Central memory CD8-positive, alpha-beta T cell (primary cell): Measurements from ENCODE around the gene GNPDA2.

Experiments used
- ATAC-seq: fragments of 150-1000 bp; cut with Tn5 transposase; replicated peaks from 2 replicates; pipeline ENCODE4 v1.10.0; 2022; ENCODE audit warnings: mild to moderate bottlenecking, moderate FRiP score, moderate number of reproducible peaks; ENCODE audit not compliant: poor library complexity, severe bottlenecking; ENCODE audit errors: extremely low read depth
- DNase-seq, 2 donors: peaks; one replicate each; pipeline ENCODE4 v3.0.0; 2021; ENCODE audit warnings: low spot score in 2 of 2
- H3K27ac Mint-ChIP-seq: one replicate; pipeline ENCODE4 v1.8.0; 2022; ENCODE audit warnings: low read depth, mild to moderate bottlenecking, moderate library complexity, mixed read lengths
- H3K27me3 Mint-ChIP-seq: one replicate; pipeline ENCODE4 v1.8.0; 2022; ENCODE audit warnings: mixed read lengths
- H3K36me3 Mint-ChIP-seq: one replicate; pipeline ENCODE4 v1.8.0; 2022; ENCODE audit warnings: mild to moderate bottlenecking, moderate library complexity, mixed read lengths; ENCODE audit not compliant: insufficient read depth
- H3K4me1 Mint-ChIP-seq: one replicate; pipeline ENCODE4 v1.8.0; 2022; ENCODE audit warnings: mixed read lengths
- H3K4me3 Mint-ChIP-seq: one replicate; pipeline ENCODE4 v1.8.0; 2022; ENCODE audit warnings: mild to moderate bottlenecking, moderate library complexity, mixed read lengths
- H3K9me3 Mint-ChIP-seq: one replicate; pipeline ENCODE4 v1.8.0; 2022; ENCODE audit warnings: mixed read lengths

The GNPDA2 gene

DNA sequence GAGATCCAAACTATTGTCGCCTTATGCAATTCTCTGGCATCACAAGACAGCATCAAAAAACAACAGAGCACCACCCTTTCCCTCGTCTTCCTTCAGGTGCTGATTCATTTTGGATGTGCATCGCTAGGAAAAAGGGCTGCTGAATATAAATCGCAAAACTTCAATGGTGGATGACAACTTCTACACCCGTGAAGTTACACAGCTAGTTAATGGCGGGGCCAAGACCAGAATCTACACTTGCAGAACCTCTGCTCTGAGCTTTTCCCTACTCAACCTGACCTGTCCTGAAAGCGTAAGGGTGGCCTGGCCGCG, 674 bp downstream of the GNPDA2 start:
- Mint-ChIP-seq H3K4me1 (peaks cover 37% of the 10 kb centered on the region), H3K36me3 (peaks cover 11% of the 10 kb centered on the region), H3K9me3 (no peaks in the 10 kb centered on the region), H3K27me3 (no peaks in the 10 kb centered on the region), H3K27ac (peak overlapping the region; percentile 54), H3K4me3 (peak overlapping the region; percentile 81)
- no peak for DNase-seq
- ATAC-seq: peak; percentile 30

DNA sequence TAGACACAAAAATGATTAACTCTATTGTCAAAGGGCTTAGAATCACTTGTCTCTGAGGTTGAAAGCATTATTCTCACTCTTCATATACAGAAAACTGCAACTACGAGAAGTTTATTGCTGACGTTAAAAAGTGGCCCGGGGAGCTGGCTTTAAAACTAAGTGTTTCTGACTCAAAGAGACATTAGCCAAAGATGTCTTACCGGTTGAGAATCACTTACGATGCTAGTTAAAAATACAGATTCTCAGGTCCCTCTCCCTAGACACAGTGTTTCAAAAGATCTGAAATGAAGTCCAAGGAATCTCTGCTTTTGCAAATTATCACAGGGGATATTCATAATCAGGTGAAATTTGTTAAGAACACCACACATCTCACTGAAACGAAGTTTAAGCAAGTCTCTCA, 1.2 kb downstream of the GNPDA2 start:
- Mint-ChIP-seq H3K36me3 (peaks cover 11% of the 10 kb centered on the region), H3K9me3 (no peaks in the 10 kb centered on the region), H3K4me3 (peak overlapping the region; percentile 81), H3K27ac (peak overlapping the region; percentile 54), H3K27me3 (no peaks in the 10 kb centered on the region), H3K4me1 (peaks cover 42% of the 10 kb centered on the region)
- DNase-seq: no peak
- ATAC-seq: no peak

DNA sequence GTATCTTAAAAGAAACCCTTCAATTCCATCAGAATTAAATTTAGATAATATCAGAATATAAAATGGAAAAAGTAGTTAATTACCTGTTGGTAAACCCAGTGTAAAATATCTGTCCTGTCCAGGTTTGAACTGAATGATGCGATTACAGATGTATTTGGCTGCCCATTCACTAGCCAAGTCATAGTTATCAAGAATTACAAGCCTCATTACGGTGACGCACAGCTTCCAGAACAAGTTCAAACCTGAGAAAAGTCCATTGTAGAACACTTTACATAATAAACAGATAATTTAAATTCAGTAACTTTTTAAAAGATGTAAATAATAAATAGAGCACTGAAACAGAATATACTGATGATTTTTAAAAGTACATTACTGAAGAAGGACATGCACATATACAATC, 4.4 kb downstream of the GNPDA2 start:
- Mint-ChIP-seq H3K4me1 (peaks cover 47% of the 10 kb centered on the region), H3K4me3 (no peak overlapping the region), H3K27me3 (no peaks in the 10 kb centered on the region), H3K27ac (no peak overlapping the region), H3K36me3 (peaks cover 14% of the 10 kb centered on the region), H3K9me3 (no peaks in the 10 kb centered on the region)
- ATAC-seq (no peak), DNase-seq (no peak)

DNA sequence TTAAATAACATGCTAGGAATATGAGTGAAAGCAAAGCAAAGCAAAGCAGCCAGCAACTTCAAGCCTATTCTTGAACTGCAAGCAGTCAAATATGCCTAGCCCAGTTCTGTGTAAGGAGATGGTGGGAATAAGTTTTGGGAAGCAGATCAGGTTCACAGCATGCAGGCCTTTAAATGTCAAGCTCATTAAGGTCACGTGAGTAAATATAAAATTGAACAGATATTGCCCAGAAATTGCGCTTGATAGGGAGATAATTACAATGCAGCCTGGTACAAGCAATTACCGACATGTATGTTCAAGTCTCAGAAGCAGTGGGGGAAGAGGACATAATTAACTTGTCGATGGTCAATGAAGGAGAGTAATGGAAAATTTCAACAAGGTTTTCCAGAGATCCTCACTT, 6.0 kb downstream of the GNPDA2 start:
- Mint-ChIP-seq H3K27ac (no peak overlapping the region), H3K27me3 (no peaks in the 10 kb centered on the region), H3K9me3 (no peaks in the 10 kb centered on the region), H3K4me3 (no peak overlapping the region), H3K36me3 (peaks cover 3% of the 10 kb centered on the region), H3K4me1 (peaks cover 34% of the 10 kb centered on the region)
- ATAC-seq: no peak
- no peak for DNase-seq

DNA sequence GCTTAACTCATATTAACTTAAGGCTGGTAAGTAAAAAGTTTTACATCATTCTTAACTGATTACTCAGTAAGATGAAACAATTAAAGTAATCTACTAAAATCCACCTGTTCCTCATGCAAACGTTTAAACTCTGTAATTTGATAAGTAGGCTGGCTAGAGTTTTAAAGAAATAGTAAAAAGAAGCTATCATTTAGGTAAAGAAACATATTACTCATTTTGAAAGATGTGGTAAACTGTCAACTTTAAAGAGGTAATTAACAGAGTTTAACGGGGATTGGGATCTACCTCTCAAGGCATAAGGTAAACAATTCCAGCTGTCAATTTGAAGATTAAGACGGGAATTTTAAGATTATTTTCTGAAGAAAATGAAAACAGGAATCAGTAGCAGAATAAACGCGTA, 9.8 kb downstream of the GNPDA2 start:
- Mint-ChIP-seq H3K4me3 (no peak overlapping the region), H3K4me1 (peaks cover 25% of the 10 kb centered on the region), H3K9me3 (no peaks in the 10 kb centered on the region), H3K27ac (no peak overlapping the region), H3K27me3 (no peaks in the 10 kb centered on the region), H3K36me3 (peaks cover 7% of the 10 kb centered on the region)
- DNase-seq: no peak
- no peak for ATAC-seq

DNA sequence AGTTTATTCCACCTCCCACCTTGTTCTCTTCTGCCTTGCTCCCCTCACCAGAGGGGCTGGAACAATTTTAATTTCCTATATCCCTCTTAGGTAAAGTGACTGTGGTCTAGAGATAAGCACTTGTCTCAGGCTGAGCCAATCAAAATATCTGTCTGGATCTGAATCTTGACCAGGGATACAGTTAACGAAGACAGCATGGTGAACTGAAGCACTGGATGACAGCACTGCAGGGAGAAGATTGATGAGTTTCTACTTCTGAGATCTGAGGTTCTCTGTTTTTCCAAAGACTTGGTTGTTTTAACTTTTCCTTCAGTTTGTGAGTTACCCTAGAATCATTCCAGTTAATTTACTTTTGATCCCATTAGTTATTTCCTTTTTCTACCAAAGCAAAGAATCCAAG, 13.2 kb downstream of the GNPDA2 start:
- Mint-ChIP-seq H3K36me3 (peaks cover 3% of the 10 kb centered on the region), H3K4me3 (no peak overlapping the region), H3K27ac (no peak overlapping the region), H3K9me3 (no peaks in the 10 kb centered on the region), H3K27me3 (no peaks in the 10 kb centered on the region), H3K4me1 (peaks cover 8% of the 10 kb centered on the region)
- no peak for DNase-seq
- no peak for ATAC-seq

DNA sequence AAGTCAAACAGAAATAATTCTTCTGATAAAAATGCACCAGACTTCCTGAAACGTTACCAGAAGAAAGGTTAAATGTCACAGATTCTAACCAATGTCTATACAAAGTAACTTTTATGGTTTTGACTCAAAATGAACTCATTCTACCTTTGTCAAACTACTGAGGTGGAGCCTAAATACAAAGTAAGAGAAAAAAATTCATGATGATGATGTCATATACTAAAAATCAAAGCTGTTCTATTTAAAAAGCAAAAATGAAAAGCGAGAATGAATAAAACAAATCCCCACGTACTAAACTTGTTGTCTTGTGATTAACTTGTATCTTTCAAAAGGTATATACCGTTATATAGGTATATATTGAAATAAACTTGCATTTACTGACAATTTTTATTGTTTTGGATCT, 21.7 kb downstream of the GNPDA2 start:
- DNase-seq (no peak), ATAC-seq (no peak)
- H3K4me3 Mint-ChIP-seq: no peak overlapping the region
- peaks cover 17% of the 10 kb centered on the region for H3K36me3 Mint-ChIP-seq
- H3K27me3 Mint-ChIP-seq: no peaks in the 10 kb centered on the region
- peaks cover 6% of the 10 kb centered on the region for H3K4me1 Mint-ChIP-seq
- H3K27ac Mint-ChIP-seq: no peak overlapping the region
- H3K9me3 Mint-ChIP-seq: no peaks in the 10 kb centered on the region

DNA sequence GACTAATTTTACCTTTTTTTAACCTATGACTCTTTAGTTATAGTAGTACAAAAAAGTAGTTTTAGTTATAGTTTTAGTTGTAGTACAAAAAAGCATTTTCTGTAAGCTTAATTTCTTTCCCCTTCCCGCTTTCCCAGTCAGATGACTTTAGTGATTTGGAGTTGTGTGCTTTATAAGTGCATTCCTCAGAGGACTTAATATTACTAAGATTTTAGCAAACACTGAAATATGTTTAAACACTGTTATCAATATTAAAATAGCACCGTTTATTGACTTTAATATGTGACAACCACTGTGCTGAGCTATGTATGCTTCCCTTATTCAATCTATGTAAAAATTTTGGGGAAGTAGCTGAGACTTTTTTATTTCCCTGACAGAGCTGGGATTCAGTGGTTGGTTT, 25.3 kb downstream of the GNPDA2 start:
- no peak overlapping the region for H3K27ac Mint-ChIP-seq
- no peak for DNase-seq
- no peaks in the 10 kb centered on the region for H3K9me3 Mint-ChIP-seq

DNA sequence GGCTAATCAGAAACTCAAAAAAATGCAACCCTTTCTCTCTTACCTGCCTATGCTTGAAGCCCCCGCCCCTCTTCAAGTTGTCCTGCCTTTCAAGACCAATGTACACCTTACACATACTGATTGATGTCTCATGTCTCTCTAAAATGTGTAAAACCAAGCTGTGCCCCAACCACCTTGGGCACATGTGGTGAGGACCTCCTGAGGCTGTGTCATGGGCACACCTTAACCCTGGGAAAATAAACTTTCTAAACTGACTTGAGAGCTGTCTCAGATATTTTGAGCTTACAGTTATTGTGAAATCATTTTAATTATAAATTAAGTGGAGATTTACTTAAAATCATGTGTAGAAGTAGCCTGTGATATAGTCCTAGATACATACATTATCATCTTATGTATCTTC, 25.9 kb downstream of the GNPDA2 start:
- H3K4me1 Mint-ChIP-seq: peaks cover 6% of the 10 kb centered on the region
- peaks cover 41% of the 10 kb centered on the region for H3K36me3 Mint-ChIP-seq
- no peak for DNase-seq
- H3K4me3 Mint-ChIP-seq: no peak overlapping the region
- no peaks in the 10 kb centered on the region for H3K9me3 Mint-ChIP-seq
- no peak for ATAC-seq
- no peak overlapping the region for H3K27ac Mint-ChIP-seq
- no peaks in the 10 kb centered on the region for H3K27me3 Mint-ChIP-seq

More for the DNA sequence above, 25.3 kb downstream of the GNPDA2 start:
- H3K27me3 Mint-ChIP-seq: no peaks in the 10 kb centered on the region
- H3K36me3 Mint-ChIP-seq: peaks cover 40% of the 10 kb centered on the region
- no peak overlapping the region for H3K4me3 Mint-ChIP-seq
- peaks cover 6% of the 10 kb centered on the region for H3K4me1 Mint-ChIP-seq
- ATAC-seq: no peak

DNA sequence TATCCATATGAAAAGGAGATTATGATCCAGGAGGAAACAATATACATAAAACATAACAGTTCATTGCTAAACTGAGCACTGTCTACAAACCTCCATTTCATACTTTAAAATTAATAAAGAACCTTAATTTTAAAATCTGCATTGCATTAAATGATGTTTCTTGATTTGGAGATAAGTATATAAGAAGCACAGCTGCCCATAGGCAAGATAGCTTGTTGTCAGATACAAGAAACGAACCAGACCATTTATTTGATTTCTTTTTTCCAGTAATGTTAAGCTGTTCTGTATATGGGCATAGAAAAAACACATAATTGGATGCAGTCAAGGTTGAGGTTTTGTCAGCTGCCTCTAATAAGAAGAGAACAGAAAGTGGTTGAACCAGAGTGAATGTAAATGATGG, 41.7 kb downstream of the GNPDA2 start:
- H3K4me1 Mint-ChIP-seq: peaks cover 25% of the 10 kb centered on the region
- H3K27ac Mint-ChIP-seq: peak overlapping the region; percentile 13
- ATAC-seq (no peak), DNase-seq (no peak)
- H3K4me3 Mint-ChIP-seq: no peak overlapping the region
- H3K36me3 Mint-ChIP-seq: peaks cover 34% of the 10 kb centered on the region
- H3K9me3 Mint-ChIP-seq: no peaks in the 10 kb centered on the region
- H3K27me3 Mint-ChIP-seq: no peaks in the 10 kb centered on the region

DNA sequence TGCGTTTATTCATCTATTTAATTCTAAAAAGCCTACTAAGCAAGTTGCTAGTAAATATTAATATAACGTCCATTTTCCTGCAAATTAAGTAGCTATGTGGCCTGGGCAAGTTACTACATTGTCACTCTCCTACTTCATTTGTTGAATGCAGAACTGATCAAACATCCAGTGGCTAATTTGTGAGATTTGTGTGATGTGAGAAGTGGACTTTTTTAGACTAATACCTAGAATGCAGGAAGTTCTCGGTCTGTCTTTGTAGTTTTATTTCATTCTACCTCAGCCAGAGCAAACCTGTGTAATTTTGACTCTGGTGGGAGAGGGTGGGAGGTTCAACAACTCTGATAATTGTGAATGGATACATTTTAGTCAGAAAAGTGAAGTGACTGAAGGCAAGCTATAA, 47.3 kb downstream of the GNPDA2 start:
- Mint-ChIP-seq H3K4me3 (peak overlapping the region; percentile 88), H3K27me3 (no peaks in the 10 kb centered on the region), H3K9me3 (no peaks in the 10 kb centered on the region), H3K36me3 (peaks cover 14% of the 10 kb centered on the region), H3K4me1 (peaks cover 27% of the 10 kb centered on the region), H3K27ac (peak overlapping the region; percentile 95)
- DNase-seq: no peak
- peak; percentile 7 for ATAC-seq

DNA sequence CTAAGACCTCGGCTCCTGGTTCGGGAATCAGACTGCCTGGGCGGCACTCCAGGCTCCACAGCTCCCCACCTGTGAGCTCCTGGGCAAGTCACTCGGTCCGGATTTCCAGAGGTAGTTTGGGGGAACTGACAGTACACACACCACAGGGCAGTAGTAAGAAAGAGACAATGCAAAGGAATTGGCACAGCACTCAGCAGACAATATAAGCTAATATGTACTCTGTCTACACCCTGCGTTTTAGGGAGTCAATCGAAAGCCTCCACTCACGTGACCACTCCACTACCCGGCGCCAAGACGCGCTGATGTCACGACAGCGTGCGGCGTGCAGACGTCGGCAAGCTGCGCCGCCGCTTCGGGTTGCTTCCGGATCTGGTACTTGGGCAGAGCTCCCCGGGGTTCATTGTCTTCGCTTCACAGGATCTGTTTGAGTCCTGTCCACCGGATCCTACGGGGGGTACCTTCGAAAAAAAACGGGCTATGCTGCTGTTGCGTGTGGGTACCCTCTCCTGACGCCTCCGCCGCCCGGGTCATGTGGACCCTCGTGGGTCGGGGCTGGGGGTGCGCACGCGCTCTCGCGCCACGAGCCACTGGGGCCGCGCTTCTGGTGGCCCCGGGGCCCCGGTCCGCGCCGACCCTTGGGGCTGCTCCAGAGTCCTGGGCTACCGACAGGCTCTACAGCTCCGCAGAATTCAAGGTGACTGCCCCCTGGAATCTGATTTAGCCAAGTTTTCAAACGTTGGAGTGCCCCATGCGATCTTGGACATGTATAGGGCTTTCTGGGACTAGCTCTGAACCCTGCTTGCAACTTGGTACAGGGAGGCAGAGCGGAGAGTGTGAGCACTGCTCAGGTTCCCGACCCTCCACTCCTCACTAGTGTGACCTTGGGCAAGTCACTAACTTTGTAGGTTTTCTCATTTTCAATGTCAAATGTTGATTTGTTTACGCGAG, 48.0 kb downstream of the GNPDA2 start, which contains the start of gene GUF1:
TSS of gene GUF1 (plus strand) at position 327 of the 948 bp plus-strand sequence. CDS start at position 530, 203 bp downstream.
- H3K4me1 Mint-ChIP-seq: peaks cover 25% of the 10 kb centered on the region
- no peaks in the 10 kb centered on the region for H3K27me3 Mint-ChIP-seq
- H3K27ac Mint-ChIP-seq: peak within 1 kb of the TSS; percentile 95
- peak within 1 kb of the TSS; percentile 88 for H3K4me3 Mint-ChIP-seq
- no peaks in the 10 kb centered on the region for H3K9me3 Mint-ChIP-seq
- peaks cover 14% of the 10 kb centered on the region for H3K36me3 Mint-ChIP-seq
- ATAC-seq: peak; percentile 92
- DNase-seq: peak; percentile 75 to 83

DNA sequence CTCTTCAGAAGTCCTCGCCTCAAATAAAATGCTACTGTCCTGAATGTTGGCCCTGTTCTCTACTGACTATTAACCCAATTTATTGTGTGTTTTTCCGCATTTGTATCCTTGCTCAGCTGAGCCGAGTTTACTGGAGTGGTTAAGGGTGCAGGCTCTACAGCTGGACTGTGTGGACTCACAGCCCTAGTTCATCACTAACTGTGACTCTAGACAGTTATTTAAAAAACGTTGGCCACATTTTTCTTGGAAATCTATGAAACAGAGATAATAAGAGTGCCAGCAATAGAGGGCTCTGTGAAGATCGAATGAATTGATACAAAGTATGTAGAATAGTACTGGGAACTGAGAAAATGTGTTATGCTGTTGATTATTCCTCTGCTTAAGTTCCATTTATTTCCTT, 51.0 kb downstream of the GNPDA2 start:
- no peak for DNase-seq
- Mint-ChIP-seq H3K27ac (no peak overlapping the region), H3K4me3 (no peak overlapping the region), H3K36me3 (peaks cover 12% of the 10 kb centered on the region), H3K27me3 (peaks cover 7% of the 10 kb centered on the region), H3K9me3 (no peaks in the 10 kb centered on the region), H3K4me1 (peaks cover 11% of the 10 kb centered on the region)
- ATAC-seq: no peak
